Ascending aorta (tissue), 2 donors: ENCODE data around the gene EIF4E3. TPM values are rescaled to one million over a fixed set of nuclear protein-coding genes. Genes with fewer than 3 reads are reported as not detected.

ENCODE experiments used
- DNase-seq, 2 donors: peaks; one replicate each; pipeline ENCODE4 v3.0.0-alpha.2; 2019; ENCODE audit warnings: low spot score in 2 of 2
- H3K27ac ChIP-seq, 2 donors: fragments of 200-600 bp; sonication (generic); one replicate each; pipeline ENCODE4 v1.5.1; 2016 to 2017; ENCODE audit warnings: mild to moderate bottlenecking in 1 of 2
- H3K27me3 ChIP-seq: fragments of 200-600 bp; sonication (generic); one replicate; pipeline ENCODE4 v1.5.1; 2017
- H3K36me3 ChIP-seq, 2 donors: fragments of 200-600 bp; sonication (generic); one replicate each; pipeline ENCODE4 v1.5.1; 2016
- H3K4me1 ChIP-seq, 2 donors: fragments of 200-600 bp; sonication (generic); one replicate each; pipeline ENCODE4 v1.5.1; 2016 to 2017; ENCODE audit warnings: mild to moderate bottlenecking in 1 of 2
- H3K4me3 ChIP-seq, 2 donors: fragments of 200-600 bp; sonication (generic); one replicate each; pipeline ENCODE4 v1.5.1; 2016 to 2017; ENCODE audit warnings: mild to moderate bottlenecking in 1 of 2
- H3K9me3 ChIP-seq, 2 donors: fragments of 200-600 bp; sonication (generic); one replicate each; pipeline ENCODE4 v1.5.1; 2016
- intact Hi-C: fragments of 100-400 bp; cut with DNase I; formaldehyde crosslinking; loops from one replicate; pipeline ENCODE4 v1.15.1; 2023
- total RNA-seq: library from RNA; depleted of rRNA; stranded (reverse); fragments of >200 nt; gene quantifications from one replicate; pipeline ENCODE4 v1.1.0, GENCODE V29; 2016
- TF ChIP-seq, protein P1 (sequence below), 3 experiments: fragments of 200-600 bp in 2 of 3; fragments of 450-650 bp in 1 of 3; sonication (generic) in 2 of 3; IDR thresholded peaks; one replicate each; pipeline ENCODE4 v1.5.1; 2016 to 2019; ENCODE audit warnings: antibody characterized with exemption in 3 of 3, mild to moderate bottlenecking in 1 of 3, moderate library complexity in 1 of 3

EIF4E3 gene
- total RNA-seq, 1 donor from 2014 or later, result 4.4 TPM

DNA sequence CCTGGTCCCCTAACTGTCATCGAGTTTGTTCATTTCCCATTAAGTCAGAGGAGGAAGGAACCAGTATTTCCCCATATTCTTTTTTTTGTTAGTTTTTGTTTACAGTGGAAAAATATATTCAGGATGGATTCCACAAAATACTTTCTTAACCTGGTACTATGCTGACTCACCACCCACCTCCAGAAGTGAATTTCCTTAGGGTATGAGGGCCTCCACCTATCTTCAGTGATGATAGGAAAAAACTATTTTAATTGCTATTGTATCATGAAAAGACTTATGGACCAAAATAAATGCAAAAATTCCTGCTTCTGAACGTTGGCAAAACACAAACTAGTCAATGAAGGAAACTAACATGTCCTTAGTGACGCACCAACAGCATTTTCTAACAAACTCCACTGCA lies 77.5 kb downstream of the EIF4E3 start:
- Histone ChIP-seq H3K9me3 (no peaks in the 10 kb centered on the region), H3K4me3 (no peak overlapping the region), H3K27ac (no peak overlapping the region), H3K36me3 (no peaks in the 10 kb centered on the region), H3K4me1 (no peaks in the 10 kb centered on the region), H3K27me3 (no peaks in the 10 kb centered on the region)
- DNase-seq, result no peak
- intact Hi-C loops, result no loop called here
- TF ChIP-seq, protein P1, sequence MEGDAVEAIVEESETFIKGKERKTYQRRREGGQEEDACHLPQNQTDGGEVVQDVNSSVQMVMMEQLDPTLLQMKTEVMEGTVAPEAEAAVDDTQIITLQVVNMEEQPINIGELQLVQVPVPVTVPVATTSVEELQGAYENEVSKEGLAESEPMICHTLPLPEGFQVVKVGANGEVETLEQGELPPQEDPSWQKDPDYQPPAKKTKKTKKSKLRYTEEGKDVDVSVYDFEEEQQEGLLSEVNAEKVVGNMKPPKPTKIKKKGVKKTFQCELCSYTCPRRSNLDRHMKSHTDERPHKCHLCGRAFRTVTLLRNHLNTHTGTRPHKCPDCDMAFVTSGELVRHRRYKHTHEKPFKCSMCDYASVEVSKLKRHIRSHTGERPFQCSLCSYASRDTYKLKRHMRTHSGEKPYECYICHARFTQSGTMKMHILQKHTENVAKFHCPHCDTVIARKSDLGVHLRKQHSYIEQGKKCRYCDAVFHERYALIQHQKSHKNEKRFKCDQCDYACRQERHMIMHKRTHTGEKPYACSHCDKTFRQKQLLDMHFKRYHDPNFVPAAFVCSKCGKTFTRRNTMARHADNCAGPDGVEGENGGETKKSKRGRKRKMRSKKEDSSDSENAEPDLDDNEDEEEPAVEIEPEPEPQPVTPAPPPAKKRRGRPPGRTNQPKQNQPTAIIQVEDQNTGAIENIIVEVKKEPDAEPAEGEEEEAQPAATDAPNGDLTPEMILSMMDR (IDR thresholded peaks at IDR 0.05), result no peak

- Histone ChIP-seq H3K9me3 (no peaks in the 10 kb centered on the region), H3K4me3 (no peak overlapping the region), H3K27ac (no peak overlapping the region), H3K36me3 (no peaks in the 10 kb centered on the region), H3K27me3 (no peaks in the 10 kb centered on the region), H3K4me1 (no peaks in the 10 kb centered on the region)
- intact Hi-C loops, result no loop called here
- no peak for DNase-seq
- TF ChIP-seq, protein P1 (IDR thresholded peaks at IDR 0.05), result no peak
Measured at GRCh38 chr3:71646971-71647370, 78.2 kb downstream of the EIF4E3 start.

DNA sequence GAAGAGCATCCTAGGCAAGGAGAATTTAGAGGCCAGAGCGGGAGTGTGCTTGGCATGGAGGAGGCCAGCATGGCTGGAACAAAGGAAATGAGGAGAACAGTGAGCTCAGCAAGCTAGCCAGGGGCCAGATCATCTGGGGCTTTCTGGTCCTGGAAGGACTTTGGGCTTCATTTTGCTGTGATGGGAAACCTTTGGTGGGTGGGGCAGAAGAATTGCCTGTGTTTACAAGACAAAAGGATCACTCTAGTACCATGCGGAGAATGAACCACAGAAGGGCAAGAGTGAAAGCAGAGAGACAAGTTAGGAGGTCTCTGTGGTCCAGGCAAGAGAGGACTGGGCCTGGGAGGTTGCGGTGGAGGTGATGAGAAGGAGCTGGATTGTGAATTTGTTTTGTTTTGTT lies 80.1 kb downstream of the EIF4E3 start:
- intact Hi-C loops, result loop anchor here (2.0 kb wide), 1 partner anchor 44 kb away; no protein-coding TSS in a partner anchor
- DNase-seq, result no peak
- Histone ChIP-seq H3K4me1 (no peaks in the 10 kb centered on the region), H3K27ac (no peak overlapping the region), H3K27me3 (no peaks in the 10 kb centered on the region), H3K4me3 (no peak overlapping the region), H3K36me3 (no peaks in the 10 kb centered on the region), H3K9me3 (no peaks in the 10 kb centered on the region)
- TF ChIP-seq, protein P1 (IDR thresholded peaks at IDR 0.05), result no peak

GRCh38 chr3:71641674-71642073 lies 83.5 kb downstream of the EIF4E3 start:
- Histone ChIP-seq H3K9me3 (no peaks in the 10 kb centered on the region), H3K4me1 (no peaks in the 10 kb centered on the region), H3K27me3 (no peaks in the 10 kb centered on the region), H3K4me3 (no peak overlapping the region), H3K36me3 (no peaks in the 10 kb centered on the region), H3K27ac (no peak overlapping the region)
- TF ChIP-seq, protein P1 (IDR thresholded peaks at IDR 0.05), result no peak
- intact Hi-C loops, result no loop called here
- DNase-seq, result no peak

DNA sequence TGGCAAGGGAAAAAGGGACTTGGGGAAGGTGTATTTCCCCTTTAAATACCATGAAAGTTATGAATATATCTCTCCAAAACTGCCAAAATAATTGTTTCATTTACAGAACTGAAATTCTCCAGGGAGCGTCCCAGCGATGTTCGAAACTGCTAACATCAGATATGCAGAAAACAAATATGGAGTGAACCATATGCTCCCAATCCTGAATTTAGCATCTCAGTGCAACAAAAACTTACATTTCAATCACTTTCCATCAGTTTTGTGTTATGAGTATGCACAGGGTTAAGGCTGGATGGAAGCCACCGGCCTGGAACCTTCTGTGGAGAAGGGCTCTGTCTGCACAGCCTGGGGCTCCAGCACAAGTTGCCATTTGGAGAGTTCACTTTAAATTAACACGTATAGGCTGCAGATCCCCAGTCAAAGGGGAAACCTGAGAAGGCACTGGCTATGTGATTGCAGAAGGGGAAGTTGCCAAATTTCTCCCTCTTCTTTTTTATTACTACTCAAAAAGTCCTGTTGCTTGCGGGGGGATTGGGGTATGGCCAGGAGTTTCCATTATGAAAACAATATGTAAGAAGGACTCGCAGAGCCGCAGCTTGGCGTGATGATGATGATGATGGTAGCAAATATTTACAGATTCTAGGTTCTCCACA lies 84.7 kb downstream of the EIF4E3 start:
- no peaks in the 10 kb centered on the region for H3K4me1 ChIP-seq
- no peaks in the 10 kb centered on the region for H3K27me3 ChIP-seq
- TF ChIP-seq, protein P1 (IDR thresholded peaks at IDR 0.05), result no peak
- intact Hi-C loops, result no loop called here
- no peak for DNase-seq
- no peak overlapping the region for H3K4me3 ChIP-seq
- no peak overlapping the region for H3K27ac ChIP-seq
- H3K9me3 ChIP-seq, result no peaks in the 10 kb centered on the region
- H3K36me3 ChIP-seq, result no peaks in the 10 kb centered on the region

GRCh38 chr3:71636482-71636881 lies 88.7 kb downstream of the EIF4E3 start:
- Histone ChIP-seq H3K36me3 (no peaks in the 10 kb centered on the region), H3K27me3 (no peaks in the 10 kb centered on the region), H3K27ac (no peak overlapping the region), H3K4me3 (no peak overlapping the region), H3K4me1 (no peaks in the 10 kb centered on the region), H3K9me3 (no peaks in the 10 kb centered on the region)
- DNase-seq, result no peak
- TF ChIP-seq, protein P1 (IDR thresholded peaks at IDR 0.05), result no peak
- intact Hi-C loops, result no loop called here
